ENCODE measurements around the gene ZFYVE28.

ZFYVE28 gene

GRCh38 chr4:2268357-2269205, 149.9 kb downstream of the ZFYVE28 start:
- FAIRE-seq = no peak

- no peak for FAIRE-seq
Observed at GRCh38 chr4:2267841-2268240, 150.6 kb downstream of the ZFYVE28 start.

- no peak for FAIRE-seq
Observed at GRCh38 chr4:2267320-2267811, 151.1 kb downstream of the ZFYVE28 start.

GRCh38 chr4:2266821-2267220, 151.6 kb downstream of the ZFYVE28 start:
- FAIRE-seq = no peak

GRCh38 chr4:2266181-2266580, 152.3 kb downstream of the ZFYVE28 start:
- no peak for FAIRE-seq

GRCh38 chr4:2265113-2266110, 153.0 kb downstream of the ZFYVE28 start:
- FAIRE-seq = no peak

- no peak for FAIRE-seq
Observed at GRCh38 chr4:2264481-2265041, 153.9 kb downstream of the ZFYVE28 start.

- no peak for FAIRE-seq
Observed at GRCh38 chr4:2263926-2264321, 154.5 kb downstream of the ZFYVE28 start.

GRCh38 chr4:2262944-2263250, 155.5 kb downstream of the ZFYVE28 start:
- no peak for FAIRE-seq

- peak; percentile 90 for FAIRE-seq
Observed at GRCh38 chr4:2262145-2262943, 156.1 kb downstream of the ZFYVE28 start.

- FAIRE-seq = no peak
Observed at GRCh38 chr4:2261853-2262144, 156.6 kb downstream of the ZFYVE28 start, which contains the start of gene MXD4. MXD4 (minus strand) TSS chr4:2262109; CDS start chr4:2261980, 129 bp downstream.

GRCh38 chr4:2261110-2261852, 157.2 kb downstream of the ZFYVE28 start:
- FAIRE-seq = no peak

- no peak for FAIRE-seq
Observed at GRCh38 chr4:2260344-2261109, 157.9 kb downstream of the ZFYVE28 start.

GRCh38 chr4:2259541-2260343, 158.7 kb downstream of the ZFYVE28 start:
- no peak for FAIRE-seq

GRCh38 chr4:2259036-2259540, 159.4 kb downstream of the ZFYVE28 start:
- no peak for FAIRE-seq

- no peak for FAIRE-seq
Observed at GRCh38 chr4:2258091-2259035, 160.1 kb downstream of the ZFYVE28 start.

GRCh38 chr4:2257361-2258081, 160.9 kb downstream of the ZFYVE28 start:
- no peak for FAIRE-seq

- no peak for FAIRE-seq
Observed at GRCh38 chr4:2256781-2257191, 161.7 kb downstream of the ZFYVE28 start.
